Sigmoid colon (tissue), 7 donors: ENCODE measurements around the gene YPEL1. TPM values are rescaled to one million over a fixed set of nuclear protein-coding genes. Genes with fewer than 3 reads are reported as not detected.

Experiments
- DNase-seq: peaks from one replicate; pipeline ENCODE4 v3.0.0-alpha.2; 2019
- H3K27ac ChIP-seq, 4 donors: fragments of 200-600 bp; sonication (generic); one replicate each; pipeline ENCODE4 v1.5.1; 2016 to 2019; ENCODE audit warnings: mild to moderate bottlenecking in 1 of 4
- H3K27me3 ChIP-seq, 3 donors: fragments of 200-600 bp; sonication (generic); one replicate each; pipeline ENCODE4 v1.5.1; 2019; ENCODE audit warnings: mild to moderate bottlenecking in 1 of 3
- H3K36me3 ChIP-seq, 4 donors: fragments of 200-600 bp; sonication (generic); one replicate each; pipeline ENCODE4 v1.5.1; 2016 to 2019
- H3K4me1 ChIP-seq, 4 donors: fragments of 200-600 bp; sonication (generic); one replicate each; pipeline ENCODE4 v1.5.1; 2017 to 2019
- H3K4me3 ChIP-seq, 4 donors: fragments of 200-600 bp; sonication (generic); one replicate each; pipeline ENCODE4 v1.5.1; 2017 to 2019; ENCODE audit warnings: mild to moderate bottlenecking in 2 of 4, moderate library complexity in 1 of 4
- H3K9me3 ChIP-seq, 4 donors: fragments of 200-600 bp in 3 of 4; sonication (generic) in 3 of 4; one replicate each; pipeline versions ENCODE4 v1.5.1 to v1.6.1; 2013 to 2019
- EP300 ChIP-seq, 4 donors: sonication (generic); formaldehyde crosslinking; IDR thresholded peaks; one replicate each; pipeline ENCODE4 v1.6.1; 2017; ENCODE audit warnings: antibody characterized with exemption in 4 of 4
- POLR2A ChIP-seq, 2 donors: fragments of 450-650 bp; IDR thresholded peaks; one replicate each; pipeline ENCODE4 v1.6.1; 2016; ENCODE audit warnings: antibody characterized with exemption in 2 of 2, mild to moderate bottlenecking in 2 of 2, moderate library complexity in 2 of 2
- POLR2AphosphoS5 ChIP-seq, 4 donors: sonication (generic); formaldehyde crosslinking; IDR thresholded peaks; one replicate each; pipeline ENCODE4 v1.6.1; 2017; ENCODE audit warnings: antibody characterized with exemption in 4 of 4
- WGBS, 2 donors: extraction: QIAGEN DNeasy Blood & Tissue Kit; methylation state at CpG; one replicate each; pipeline ENCODE4 v1.1.7; 2013; 5-methylcytosine and 5-hydroxymethylcytosine counted together
- intact Hi-C: fragments of 100-400 bp; cut with DNase I; formaldehyde crosslinking; loops from one replicate; pipeline ENCODE4 v1.15.1; 2023
- polyA plus RNA-seq, 3 donors: library from polyadenylated mRNA; stranded (reverse); fragments of 200-250 nt; gene quantifications; one replicate each; pipeline ENCODE4 v1.2.3, GENCODE V29; 2013
- total RNA-seq, 4 donors: library from RNA; depleted of rRNA; stranded (reverse); fragments of >200 nt; gene quantifications; one replicate each; pipeline ENCODE4 v1.1.0, GENCODE V29; 2016
- TF ChIP-seq, protein P1 (sequence below), 4 experiments: fragments of 450-650 bp in 3 of 4; fragments of 200-600 bp in 1 of 4; IDR thresholded peaks; one replicate each; pipeline ENCODE4 v1.5.1; 2016 to 2019; ENCODE audit warnings: antibody characterized with exemption in 4 of 4, mild to moderate bottlenecking in 3 of 4, moderate library complexity in 2 of 4
- donor health status: healthy with polysubstance abuse.
- donor health status: Bipolar disorder and iron deficiency.
- donor health status: healthy.

The YPEL1 gene
- total and polyA plus RNA-seq, 7 donors: 0.69 to 9.6 (median 5.9) TPM

DNA sequence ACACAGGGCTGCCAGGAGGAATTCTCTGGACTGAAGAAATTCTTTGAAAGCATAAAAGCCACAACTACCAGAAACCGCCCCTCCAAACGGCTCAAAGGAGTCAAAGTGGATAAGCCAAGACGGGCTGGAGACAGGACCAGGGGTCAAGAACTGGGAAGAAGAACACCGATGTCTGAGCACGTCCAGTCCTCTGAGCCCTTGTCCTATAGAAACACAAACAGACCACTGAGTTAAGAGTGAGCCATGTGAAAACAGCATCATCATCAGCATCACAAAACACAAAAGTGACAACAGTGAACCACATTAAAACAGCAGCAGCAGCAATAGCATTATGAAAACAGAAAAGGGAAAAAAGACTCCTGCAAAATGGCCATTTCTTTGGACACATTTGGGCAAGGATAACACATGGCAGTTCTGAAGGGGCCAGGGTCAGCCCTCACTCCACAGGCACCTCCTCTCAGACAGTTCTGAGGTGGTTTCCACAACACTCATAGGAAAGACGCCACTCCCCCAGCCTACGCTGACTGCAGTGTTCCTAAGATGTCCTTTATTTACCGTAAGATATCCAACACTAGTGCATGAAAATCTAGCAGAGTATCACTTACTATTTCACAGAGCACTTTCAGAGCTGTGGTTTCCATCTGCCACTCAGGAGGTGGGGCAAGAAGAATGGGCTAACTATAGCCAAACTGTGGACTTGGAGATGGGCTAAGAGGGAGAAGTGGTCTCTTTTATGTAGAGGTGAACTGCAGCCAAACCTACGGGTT lies 28.6 kb upstream of the YPEL1 start:
- no peak for DNase-seq
- TF ChIP-seq, protein P1, sequence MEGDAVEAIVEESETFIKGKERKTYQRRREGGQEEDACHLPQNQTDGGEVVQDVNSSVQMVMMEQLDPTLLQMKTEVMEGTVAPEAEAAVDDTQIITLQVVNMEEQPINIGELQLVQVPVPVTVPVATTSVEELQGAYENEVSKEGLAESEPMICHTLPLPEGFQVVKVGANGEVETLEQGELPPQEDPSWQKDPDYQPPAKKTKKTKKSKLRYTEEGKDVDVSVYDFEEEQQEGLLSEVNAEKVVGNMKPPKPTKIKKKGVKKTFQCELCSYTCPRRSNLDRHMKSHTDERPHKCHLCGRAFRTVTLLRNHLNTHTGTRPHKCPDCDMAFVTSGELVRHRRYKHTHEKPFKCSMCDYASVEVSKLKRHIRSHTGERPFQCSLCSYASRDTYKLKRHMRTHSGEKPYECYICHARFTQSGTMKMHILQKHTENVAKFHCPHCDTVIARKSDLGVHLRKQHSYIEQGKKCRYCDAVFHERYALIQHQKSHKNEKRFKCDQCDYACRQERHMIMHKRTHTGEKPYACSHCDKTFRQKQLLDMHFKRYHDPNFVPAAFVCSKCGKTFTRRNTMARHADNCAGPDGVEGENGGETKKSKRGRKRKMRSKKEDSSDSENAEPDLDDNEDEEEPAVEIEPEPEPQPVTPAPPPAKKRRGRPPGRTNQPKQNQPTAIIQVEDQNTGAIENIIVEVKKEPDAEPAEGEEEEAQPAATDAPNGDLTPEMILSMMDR (IDR thresholded peaks at IDR 0.05): no peak
- TF ChIP-seq POLR2AphosphoS5 (IDR thresholded peaks at IDR 0.05) (no peak), EP300 (IDR thresholded peaks at IDR 0.05) (no peak)

DNA sequence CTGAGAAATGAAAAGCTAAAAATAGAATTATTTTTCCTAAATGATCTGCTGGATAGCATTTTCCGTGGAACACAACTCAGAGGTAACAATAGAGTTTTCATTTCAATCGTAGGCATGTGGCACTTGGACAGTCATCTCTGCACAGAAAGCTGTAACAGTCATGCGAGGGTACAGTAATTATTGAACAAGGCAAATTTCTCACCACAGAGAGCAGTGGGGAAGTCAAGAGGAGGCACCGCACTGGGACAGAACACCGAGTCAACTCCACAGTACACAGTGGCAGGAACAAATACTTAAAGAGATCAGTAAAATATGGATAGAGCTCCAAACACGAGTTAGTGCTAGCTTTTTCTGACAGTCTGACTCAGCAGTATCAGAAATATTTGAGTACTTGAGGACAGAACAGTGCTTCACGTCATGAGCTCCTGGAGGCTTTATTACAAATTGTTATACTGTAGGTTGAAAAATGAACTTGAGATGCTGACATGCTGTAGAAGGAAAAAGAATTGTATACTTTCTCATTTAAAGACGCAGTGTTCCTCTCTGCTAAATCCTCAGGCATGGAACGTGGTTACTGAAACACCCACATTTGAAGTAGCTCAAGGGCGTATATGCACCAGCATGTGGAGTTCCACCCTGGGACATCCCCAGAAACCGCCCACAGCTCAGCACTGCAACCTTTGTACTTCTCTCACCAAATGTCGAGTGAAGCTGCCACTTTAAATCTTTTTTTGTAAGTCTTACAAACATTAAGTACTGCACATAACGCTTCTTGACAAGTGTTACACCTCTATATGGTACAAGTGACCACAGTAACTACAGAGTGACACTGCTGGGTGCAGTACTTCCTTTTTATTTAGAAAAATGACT lies 27.4 kb upstream of the YPEL1 start:
- intact Hi-C loops: no loop called here
- Histone ChIP-seq H3K27ac (no peak overlapping the region), H3K27me3 (no peaks in the 10 kb centered on the region), H3K4me1 (no peaks in the 10 kb centered on the region), H3K9me3 (no peaks in the 10 kb centered on the region), H3K4me3 (no peak overlapping the region), H3K36me3 (peaks cover 11 to 88% (median 54%) of the 10 kb centered on the region in 4 donors)
- TF ChIP-seq EP300 (IDR thresholded peaks at IDR 0.05) (no peak), POLR2AphosphoS5 (IDR thresholded peaks at IDR 0.05) (no peak), POLR2A (IDR thresholded peaks at IDR 0.05) (no peak)
- TF ChIP-seq, protein P1 (IDR thresholded peaks at IDR 0.05): no peak
- 71 to 76% methylated on average over 13 of the region's 13 CpGs for WGBS, 2 donors
- no peak for DNase-seq

More for the DNA sequence above, 28.6 kb upstream of the YPEL1 start:
- intact Hi-C loops: no loop called here
- H3K36me3 ChIP-seq: peaks cover 17 to 100% (median 63%) of the 10 kb centered on the region in 4 donors
- H3K9me3 ChIP-seq: no peaks in the 10 kb centered on the region
- H3K4me1 ChIP-seq: no peaks in the 10 kb centered on the region
- no peak overlapping the region for H3K4me3 ChIP-seq
- no peak overlapping the region for H3K27ac ChIP-seq
- no peaks in the 10 kb centered on the region for H3K27me3 ChIP-seq
- 83 to 92% methylated on average over 9 of the region's 9 CpGs for WGBS, 2 donors

GRCh38 chr22:21761994-21762680 lies 26.5 kb upstream of the YPEL1 start:
- Histone ChIP-seq H3K4me3 (no peak overlapping the region), H3K27me3 (no peaks in the 10 kb centered on the region), H3K4me1 (no peaks in the 10 kb centered on the region), H3K36me3 (peaks cover 5 to 88% (median 47%) of the 10 kb centered on the region in 4 donors), H3K9me3 (no peaks in the 10 kb centered on the region), H3K27ac (no peak overlapping the region)
- WGBS, 2 donors: 94% methylated on average over 15 of the region's 15 CpGs
- DNase-seq: no peak
- intact Hi-C loops: no loop called here
- TF ChIP-seq POLR2AphosphoS5 (IDR thresholded peaks at IDR 0.05) (no peak), POLR2A (IDR thresholded peaks at IDR 0.05) (no peak), EP300 (IDR thresholded peaks at IDR 0.05) (no peak)
- TF ChIP-seq, protein P1 (IDR thresholded peaks at IDR 0.05): no peak

- WGBS, 2 donors: 82 to 90% methylated on average over 2 of the region's 2 CpGs
- intact Hi-C loops: no loop called here
- no peak overlapping the region for H3K4me3 ChIP-seq
- H3K27ac ChIP-seq: no peak overlapping the region
- no peaks in the 10 kb centered on the region for H3K27me3 ChIP-seq
- H3K9me3 ChIP-seq: no peaks in the 10 kb centered on the region
- H3K4me1 ChIP-seq: no peaks in the 10 kb centered on the region
- DNase-seq: no peak
- H3K36me3 ChIP-seq: peaks cover 3 to 86% (median 36%) of the 10 kb centered on the region in 4 donors
- no peak for TF ChIP-seq EP300 (IDR thresholded peaks at IDR 0.05)
- TF ChIP-seq POLR2AphosphoS5 (IDR thresholded peaks at IDR 0.05): no peak
- no peak for TF ChIP-seq POLR2A (IDR thresholded peaks at IDR 0.05)
- TF ChIP-seq, protein P1 (IDR thresholded peaks at IDR 0.05): no peak
Observed at GRCh38 chr22:21761086-21761485, 25.5 kb upstream of the YPEL1 start.
